Measurements from ENCODE around the gene THAP4.
"Not testable (repeated sequence)": the region's sequence is repeated elsewhere in the genome, so short reads cannot be mapped to it uniquely, and the experiment has no call there.

Gene THAP4

GRCh38 chr2:241672243-241673188, 35.6 kb upstream of the THAP4 start:
- no peak for ATAC-seq (replicated peaks; ENCODE audit: extremely low read depth, poor library complexity, severe bottlenecking)
- no peak overlapping the region for H3K4me3 Mint-ChIP-seq
- no peaks in the 10 kb centered on the region for H3K27me3 Mint-ChIP-seq
- no peaks in the 10 kb centered on the region for H3K9me3 Mint-ChIP-seq
- no peak for DNase-seq (ENCODE audit: low spot score in 2 of 2)
- no peak overlapping the region for H3K27ac Mint-ChIP-seq (ENCODE audit: low read depth)
- peaks cover 18% of the 10 kb centered on the region for H3K36me3 Mint-ChIP-seq (ENCODE audit: insufficient read depth)
- no peaks in the 10 kb centered on the region for H3K4me1 Mint-ChIP-seq

DNA sequence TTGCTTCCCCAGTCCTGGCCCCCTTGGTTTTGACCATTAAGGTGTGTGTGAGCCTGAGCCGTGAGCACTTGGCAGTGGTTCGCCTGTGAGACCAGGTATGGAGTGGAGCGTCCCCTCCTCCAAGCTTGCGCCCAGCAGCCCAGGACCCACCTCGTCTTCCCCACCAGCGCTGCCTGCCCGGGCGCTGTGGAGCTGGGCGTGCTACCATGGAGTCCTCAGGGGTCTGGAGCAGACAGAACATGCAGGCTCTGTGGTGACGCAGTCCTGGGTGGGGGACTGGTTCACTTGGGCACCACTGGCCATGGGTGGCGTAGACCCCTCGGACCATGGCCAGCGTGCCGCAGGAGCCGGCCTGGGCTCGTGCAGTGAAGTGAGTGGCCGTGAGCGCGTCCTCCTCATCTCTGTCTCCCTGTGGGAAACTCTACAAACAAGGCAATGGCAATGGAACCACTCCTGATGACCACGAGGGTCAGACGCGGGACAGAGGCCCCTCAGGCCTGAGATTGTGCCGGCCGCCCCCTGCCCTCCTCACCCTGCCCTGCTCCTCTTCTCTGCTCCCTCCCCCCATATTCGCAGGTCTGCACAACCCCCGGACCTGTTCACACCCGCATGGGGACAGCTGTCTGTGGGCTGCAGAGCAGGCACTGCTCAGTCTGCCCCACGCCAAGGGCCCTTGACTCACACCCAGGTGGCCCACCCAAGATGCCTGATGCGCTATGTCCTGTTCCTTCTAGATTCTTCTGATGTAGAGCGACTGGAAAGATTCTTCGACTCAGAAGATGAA, 34.7 kb upstream of the THAP4 start:
- no peak for ATAC-seq (replicated peaks; ENCODE audit: extremely low read depth, poor library complexity, severe bottlenecking)
- Mint-ChIP-seq H3K27me3 (no peaks in the 10 kb centered on the region), H3K36me3 (ENCODE audit: insufficient read depth) (peaks cover 14% of the 10 kb centered on the region)

DNA sequence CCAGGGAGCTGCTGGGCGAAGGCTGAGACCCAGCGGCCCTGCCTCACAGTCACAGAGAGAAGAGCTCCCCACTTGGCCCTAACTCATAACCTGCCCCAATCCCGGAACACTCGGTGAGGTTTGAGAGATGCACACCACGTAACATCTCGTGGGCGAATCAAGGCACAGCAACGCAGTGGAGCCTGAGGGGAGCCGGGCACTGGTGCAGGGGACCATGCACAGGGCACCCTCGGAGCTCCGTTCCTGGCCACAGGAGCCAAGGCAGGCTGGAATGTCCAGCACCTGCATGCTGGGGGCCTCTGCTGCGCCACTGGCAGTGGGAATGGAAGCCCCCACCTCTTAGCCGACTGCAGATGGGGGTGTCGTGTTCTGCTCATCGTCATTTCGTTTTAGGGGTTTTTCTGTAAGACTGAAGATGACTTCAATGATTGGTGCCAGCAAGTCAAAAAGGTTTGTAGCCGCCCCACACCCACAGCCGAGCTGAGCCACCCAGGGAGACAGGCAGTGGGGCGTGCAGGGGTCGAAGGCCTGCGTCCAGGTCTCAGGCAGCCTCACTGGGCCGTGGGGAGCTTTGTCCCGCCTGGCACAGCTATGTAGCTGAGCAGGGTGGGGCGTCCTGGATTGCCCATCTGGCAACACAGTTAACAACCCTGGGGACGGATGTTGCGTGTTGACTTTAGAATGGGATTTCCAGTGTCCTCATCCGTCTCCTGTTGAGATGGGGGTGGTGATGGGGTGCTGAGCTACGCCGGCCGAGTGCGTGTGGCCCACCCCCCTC, 33.6 kb upstream of the THAP4 start:
- no peaks in the 10 kb centered on the region for H3K27me3 Mint-ChIP-seq
- peaks cover 19% of the 10 kb centered on the region for H3K36me3 Mint-ChIP-seq (ENCODE audit: insufficient read depth)
- no peaks in the 10 kb centered on the region for H3K4me1 Mint-ChIP-seq
- H3K9me3 Mint-ChIP-seq: no peaks in the 10 kb centered on the region
- H3K4me3 Mint-ChIP-seq: no peak overlapping the region
- no peak overlapping the region for H3K27ac Mint-ChIP-seq (ENCODE audit: low read depth)
- no peak for DNase-seq (ENCODE audit: low spot score in 2 of 2)
- no peak for ATAC-seq (replicated peaks; ENCODE audit: extremely low read depth, poor library complexity, severe bottlenecking)

More for the DNA sequence above, 34.7 kb upstream of the THAP4 start:
- Mint-ChIP-seq H3K27ac (ENCODE audit: low read depth) (no peak overlapping the region), H3K9me3 (no peaks in the 10 kb centered on the region), H3K4me1 (no peaks in the 10 kb centered on the region), H3K4me3 (no peak overlapping the region)
- no peak for DNase-seq (ENCODE audit: low spot score in 2 of 2)

GRCh38 chr2:241668839-241669238, 31.9 kb upstream of the THAP4 start:
- Mint-ChIP-seq H3K27ac (ENCODE audit: low read depth) (no peak overlapping the region), H3K9me3 (no peaks in the 10 kb centered on the region), H3K36me3 (ENCODE audit: insufficient read depth) (peaks cover 17% of the 10 kb centered on the region), H3K4me1 (no peaks in the 10 kb centered on the region), H3K4me3 (no peak overlapping the region), H3K27me3 (no peaks in the 10 kb centered on the region)
- DNase-seq (ENCODE audit: low spot score in 2 of 2) (no peak), ATAC-seq (replicated peaks; ENCODE audit: extremely low read depth, poor library complexity, severe bottlenecking) (no peak)

GRCh38 chr2:241668354-241668753, 31.4 kb upstream of the THAP4 start:
- peaks cover 17% of the 10 kb centered on the region for H3K36me3 Mint-ChIP-seq (ENCODE audit: insufficient read depth)
- H3K4me3 Mint-ChIP-seq: no peak overlapping the region
- H3K27ac Mint-ChIP-seq (ENCODE audit: low read depth): no peak overlapping the region
- no peaks in the 10 kb centered on the region for H3K4me1 Mint-ChIP-seq
- no peaks in the 10 kb centered on the region for H3K9me3 Mint-ChIP-seq
- no peak for ATAC-seq (replicated peaks; ENCODE audit: extremely low read depth, poor library complexity, severe bottlenecking)
- H3K27me3 Mint-ChIP-seq: no peaks in the 10 kb centered on the region
- no peak for DNase-seq (ENCODE audit: low spot score in 2 of 2)

DNA sequence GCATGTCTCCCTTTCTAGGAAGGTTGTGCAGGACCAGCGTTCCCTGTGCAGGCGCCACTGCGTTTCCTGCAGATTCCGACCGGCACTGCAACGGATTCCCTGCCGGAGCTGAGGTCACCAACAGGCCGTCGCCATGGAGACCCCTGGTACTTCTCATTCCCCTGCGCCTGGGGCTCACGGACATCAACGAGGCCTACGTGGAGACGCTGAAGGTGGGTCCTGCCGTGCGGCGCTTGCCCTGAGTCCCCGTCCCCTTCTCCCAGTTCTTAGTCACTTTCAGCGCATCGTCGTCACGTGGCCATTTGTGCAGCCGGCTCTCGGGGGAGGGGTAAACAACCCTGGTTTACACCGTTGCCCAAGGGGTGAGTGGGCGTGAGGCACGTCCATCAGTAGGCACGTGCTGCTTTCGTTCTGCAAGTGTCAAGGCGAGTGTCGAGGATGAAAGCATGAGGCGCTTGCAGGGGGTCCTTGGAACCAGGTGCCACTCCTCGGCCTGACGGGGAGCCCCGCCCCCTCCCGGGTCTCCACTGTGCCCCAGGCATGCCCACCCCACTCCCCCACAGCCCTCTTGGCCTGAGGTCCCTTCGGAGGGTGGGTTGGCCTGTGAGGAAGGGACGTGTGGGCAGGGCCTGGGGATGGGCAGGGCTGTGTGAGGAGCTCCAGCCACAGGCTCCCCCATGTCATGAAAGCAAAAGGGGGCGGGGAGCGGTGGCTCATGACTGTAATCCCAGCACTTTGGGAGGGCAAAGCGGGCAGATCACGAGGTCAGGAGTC, 29.9 kb upstream of the THAP4 start:
- H3K36me3 Mint-ChIP-seq (ENCODE audit: insufficient read depth): peaks cover 18% of the 10 kb centered on the region
- H3K4me1 Mint-ChIP-seq: no peaks in the 10 kb centered on the region
- no peak for DNase-seq (ENCODE audit: low spot score in 2 of 2)
- H3K9me3 Mint-ChIP-seq: no peaks in the 10 kb centered on the region
- H3K4me3 Mint-ChIP-seq: no peak overlapping the region
- no peak for ATAC-seq (replicated peaks; ENCODE audit: extremely low read depth, poor library complexity, severe bottlenecking)
- H3K27ac Mint-ChIP-seq (ENCODE audit: low read depth): no peak overlapping the region
- H3K27me3 Mint-ChIP-seq: no peaks in the 10 kb centered on the region

DNA sequence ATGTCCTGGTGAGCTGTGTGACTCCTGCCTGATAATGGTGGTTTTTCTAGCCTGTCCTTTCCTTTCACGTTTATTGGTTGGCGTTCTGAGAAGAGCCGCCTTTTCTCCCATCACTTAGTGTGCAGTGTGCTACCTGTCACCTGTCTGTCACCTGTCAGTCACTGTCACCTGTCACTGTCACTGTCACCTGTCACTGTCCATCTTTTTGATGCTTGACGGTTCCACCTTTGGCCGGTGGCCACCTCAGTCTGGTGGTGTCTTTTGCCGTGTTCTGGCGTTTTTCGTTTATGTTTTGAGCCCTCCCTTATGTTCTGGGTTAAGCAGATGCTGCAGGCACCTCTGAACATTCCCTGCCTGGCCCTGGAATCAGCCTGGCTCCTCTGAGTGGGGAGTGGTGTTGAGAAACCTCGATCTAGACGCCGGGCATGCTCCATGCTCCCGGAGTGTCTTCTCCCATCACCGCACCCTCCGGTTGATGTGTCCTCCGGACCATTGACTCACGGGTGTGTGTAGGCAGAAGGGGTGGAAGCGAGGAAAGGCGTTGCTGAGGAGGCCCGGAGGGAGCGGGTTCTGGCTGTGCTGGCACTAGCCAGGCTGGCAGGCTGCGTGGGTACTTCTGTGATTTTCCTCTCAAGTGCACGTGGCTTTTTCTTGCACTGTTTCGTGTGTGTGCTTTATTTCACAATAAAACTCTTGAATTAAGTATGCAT, 28.9 kb upstream of the THAP4 start:
- Mint-ChIP-seq H3K27me3 (no peaks in the 10 kb centered on the region), H3K4me1 (no peaks in the 10 kb centered on the region), H3K4me3 (no peak overlapping the region), H3K36me3 (ENCODE audit: insufficient read depth) (peaks cover 19% of the 10 kb centered on the region), H3K9me3 (no peaks in the 10 kb centered on the region), H3K27ac (ENCODE audit: low read depth) (no peak overlapping the region)
- no peak for DNase-seq (ENCODE audit: low spot score in 2 of 2)
- ATAC-seq (replicated peaks; ENCODE audit: extremely low read depth, poor library complexity, severe bottlenecking): no peak

DNA sequence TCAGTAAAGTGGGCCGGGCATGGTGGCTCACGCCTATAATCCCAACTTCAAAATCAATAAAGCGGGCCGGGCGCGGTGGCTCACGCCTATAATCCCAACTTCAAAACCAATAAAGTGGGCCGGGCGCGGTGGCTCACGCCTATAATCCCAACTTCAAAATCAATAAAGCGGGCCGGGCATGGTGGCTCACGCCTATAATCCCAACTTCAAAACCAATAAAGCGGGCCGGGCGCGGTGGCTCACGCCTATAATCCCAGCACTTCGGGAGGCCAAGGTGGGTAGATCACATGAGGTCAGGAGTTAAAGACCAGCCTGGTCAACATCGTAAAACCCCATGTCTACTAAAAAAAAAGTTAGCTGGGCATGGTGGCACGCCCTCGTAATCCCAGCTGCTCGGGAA, 25.8 kb upstream of the THAP4 start:
- DNase-seq (ENCODE audit: low spot score in 2 of 2); H3K27ac Mint-ChIP-seq (ENCODE audit: low read depth); ATAC-seq (replicated peaks; ENCODE audit: extremely low read depth, poor library complexity, severe bottlenecking); H3K27me3 Mint-ChIP-seq; H3K4me3 Mint-ChIP-seq; H3K4me1 Mint-ChIP-seq; H3K9me3 Mint-ChIP-seq: not testable (repeated sequence)
- H3K36me3 Mint-ChIP-seq (ENCODE audit: insufficient read depth): peaks cover 30% of the 10 kb centered on the region

DNA sequence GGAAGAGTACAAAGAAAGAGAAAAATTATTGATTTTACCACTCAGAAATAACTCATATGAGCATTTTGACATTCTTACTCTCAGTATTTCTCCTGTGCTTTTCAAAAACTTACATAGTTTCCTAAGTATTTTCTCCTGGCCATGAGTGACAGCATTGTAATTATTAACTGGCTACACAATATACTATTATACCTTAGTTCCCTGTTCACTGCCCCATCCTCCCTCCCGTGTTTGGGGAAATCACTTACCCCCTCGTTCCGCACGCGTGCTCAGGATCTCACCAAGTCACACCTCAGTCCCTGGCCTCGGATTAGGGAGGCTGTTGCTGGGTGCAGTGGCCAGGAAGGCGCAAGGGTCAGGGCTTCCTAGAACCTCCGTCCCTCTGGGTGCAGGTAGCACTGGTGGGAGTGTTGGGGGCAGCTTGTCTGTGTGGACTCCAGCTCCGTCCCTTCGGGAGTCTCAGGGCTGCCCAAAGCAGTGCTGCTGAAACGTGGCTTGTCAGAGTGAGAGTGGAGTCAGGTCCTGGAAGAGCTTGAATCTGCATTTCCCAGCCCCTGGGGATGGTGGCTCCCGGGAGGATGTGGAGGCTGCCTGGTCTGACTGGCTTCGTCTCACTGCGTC, 23.7 kb upstream of the THAP4 start:
- DNase-seq (ENCODE audit: low spot score in 2 of 2) (no peak), ATAC-seq (replicated peaks; ENCODE audit: extremely low read depth, poor library complexity, severe bottlenecking) (no peak)
- no peaks in the 10 kb centered on the region for H3K9me3 Mint-ChIP-seq
- no peak overlapping the region for H3K4me3 Mint-ChIP-seq
- no peak overlapping the region for H3K27ac Mint-ChIP-seq (ENCODE audit: low read depth)
- no peaks in the 10 kb centered on the region for H3K4me1 Mint-ChIP-seq
- no peaks in the 10 kb centered on the region for H3K27me3 Mint-ChIP-seq
- H3K36me3 Mint-ChIP-seq (ENCODE audit: insufficient read depth): peaks cover 33% of the 10 kb centered on the region

DNA sequence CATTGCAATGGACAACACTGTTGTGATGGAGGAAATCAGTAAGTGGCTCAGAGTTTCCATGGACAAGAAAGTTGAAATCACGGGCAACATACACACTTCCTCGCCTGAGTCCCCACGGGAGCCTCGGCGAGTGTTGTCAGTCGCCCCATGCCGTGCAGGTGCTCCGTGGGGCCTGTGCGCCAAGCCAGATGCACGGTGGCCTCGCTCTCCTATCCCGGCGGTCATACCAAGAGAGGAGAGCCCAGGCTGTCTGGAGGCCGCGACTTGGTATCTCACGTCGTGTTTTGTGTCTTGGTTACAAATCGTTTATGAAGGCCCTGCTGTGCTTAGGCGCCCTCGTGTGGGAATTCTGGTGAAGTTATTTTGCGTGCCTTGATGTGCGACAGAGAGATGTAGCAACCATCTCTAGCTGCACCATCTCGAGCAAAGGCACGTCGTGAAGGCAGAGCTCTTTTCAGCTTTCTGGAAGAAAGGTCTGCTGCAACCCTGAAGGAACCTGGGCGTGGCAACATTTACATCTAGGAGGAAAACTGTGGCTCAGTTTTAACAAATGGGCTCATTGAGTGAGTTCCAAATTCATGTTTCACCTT, 22.3 kb upstream of the THAP4 start:
- ATAC-seq (replicated peaks; ENCODE audit: extremely low read depth, poor library complexity, severe bottlenecking): no peak
- H3K9me3 Mint-ChIP-seq: no peaks in the 10 kb centered on the region
- no peaks in the 10 kb centered on the region for H3K4me1 Mint-ChIP-seq
- no peaks in the 10 kb centered on the region for H3K27me3 Mint-ChIP-seq
- H3K36me3 Mint-ChIP-seq (ENCODE audit: insufficient read depth): peaks cover 44% of the 10 kb centered on the region
- no peak overlapping the region for H3K27ac Mint-ChIP-seq (ENCODE audit: low read depth)
- DNase-seq (ENCODE audit: low spot score in 2 of 2): no peak
- no peak overlapping the region for H3K4me3 Mint-ChIP-seq

GRCh38 chr2:241658296-241658695, 21.3 kb upstream of the THAP4 start:
- ATAC-seq (replicated peaks; ENCODE audit: extremely low read depth, poor library complexity, severe bottlenecking) (no peak), DNase-seq (ENCODE audit: low spot score in 2 of 2) (no peak)
- Mint-ChIP-seq H3K4me1 (no peaks in the 10 kb centered on the region), H3K36me3 (ENCODE audit: insufficient read depth) (peaks cover 52% of the 10 kb centered on the region), H3K4me3 (no peak overlapping the region), H3K27me3 (no peaks in the 10 kb centered on the region), H3K9me3 (no peaks in the 10 kb centered on the region), H3K27ac (ENCODE audit: low read depth) (no peak overlapping the region)
